ENCODE results near the gene SPINT3. TPM values are rescaled to one million over a fixed set of nuclear protein-coding genes. Genes with fewer than 3 reads are reported as not detected.

The SPINT3 gene
- total RNA-seq, 1 donor from 2014 or later: not detected

DNA sequence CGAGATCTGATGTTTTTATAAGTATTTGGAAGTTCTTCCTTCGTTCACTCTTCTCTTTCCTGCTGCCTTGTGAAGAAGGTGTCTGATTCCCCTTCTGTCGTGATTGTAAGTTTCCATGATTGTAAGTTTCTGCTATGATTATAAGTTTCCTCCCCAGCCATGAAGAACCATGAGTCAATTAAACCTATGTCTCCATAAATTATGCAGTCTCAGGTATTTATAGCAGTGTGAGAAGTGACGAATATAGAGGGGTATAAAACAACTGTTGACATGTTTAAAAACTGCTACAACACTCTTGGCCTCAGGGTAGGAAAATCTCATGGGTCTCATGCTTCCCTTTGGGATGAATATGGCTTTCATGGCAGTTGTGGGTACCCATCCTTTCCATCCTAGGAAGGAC lies 51.7 kb downstream of the SPINT3 start:
- H3K36me3 Mint-ChIP-seq (ENCODE audit: low read depth, unreplicated experiment): no peaks in the 10 kb centered on the region
- no peak overlapping the region for H3K27ac Mint-ChIP-seq (ENCODE audit: unreplicated experiment)
- TF ChIP-seq, protein P1, sequence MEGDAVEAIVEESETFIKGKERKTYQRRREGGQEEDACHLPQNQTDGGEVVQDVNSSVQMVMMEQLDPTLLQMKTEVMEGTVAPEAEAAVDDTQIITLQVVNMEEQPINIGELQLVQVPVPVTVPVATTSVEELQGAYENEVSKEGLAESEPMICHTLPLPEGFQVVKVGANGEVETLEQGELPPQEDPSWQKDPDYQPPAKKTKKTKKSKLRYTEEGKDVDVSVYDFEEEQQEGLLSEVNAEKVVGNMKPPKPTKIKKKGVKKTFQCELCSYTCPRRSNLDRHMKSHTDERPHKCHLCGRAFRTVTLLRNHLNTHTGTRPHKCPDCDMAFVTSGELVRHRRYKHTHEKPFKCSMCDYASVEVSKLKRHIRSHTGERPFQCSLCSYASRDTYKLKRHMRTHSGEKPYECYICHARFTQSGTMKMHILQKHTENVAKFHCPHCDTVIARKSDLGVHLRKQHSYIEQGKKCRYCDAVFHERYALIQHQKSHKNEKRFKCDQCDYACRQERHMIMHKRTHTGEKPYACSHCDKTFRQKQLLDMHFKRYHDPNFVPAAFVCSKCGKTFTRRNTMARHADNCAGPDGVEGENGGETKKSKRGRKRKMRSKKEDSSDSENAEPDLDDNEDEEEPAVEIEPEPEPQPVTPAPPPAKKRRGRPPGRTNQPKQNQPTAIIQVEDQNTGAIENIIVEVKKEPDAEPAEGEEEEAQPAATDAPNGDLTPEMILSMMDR (IDR thresholded peaks at IDR 0.05; ENCODE audit: unreplicated experiment): no peak
- H3K9me3 Mint-ChIP-seq (ENCODE audit: unreplicated experiment): no peaks in the 10 kb centered on the region
- H3K27me3 Mint-ChIP-seq (ENCODE audit: unreplicated experiment): peaks cover 4% of the 10 kb centered on the region
- DNase-seq (ENCODE audit: low spot score): no peak
- H3K4me3 Mint-ChIP-seq (ENCODE audit: unreplicated experiment): no peak overlapping the region
- no peaks in the 10 kb centered on the region for H3K4me1 Mint-ChIP-seq (ENCODE audit: unreplicated experiment)

GRCh38 chr20:45462711-45463509 lies 52.5 kb downstream of the SPINT3 start:
- no peak for DNase-seq (ENCODE audit: low spot score)

More at GRCh38 chr20:45462711-45463509, 52.5 kb downstream of the SPINT3 start:
- H3K4me1 Mint-ChIP-seq (ENCODE audit: unreplicated experiment): no peaks in the 10 kb centered on the region
- no peaks in the 10 kb centered on the region for H3K27me3 Mint-ChIP-seq (ENCODE audit: unreplicated experiment)
- H3K36me3 Mint-ChIP-seq (ENCODE audit: low read depth, unreplicated experiment): no peaks in the 10 kb centered on the region
- H3K4me3 Mint-ChIP-seq (ENCODE audit: unreplicated experiment): no peak overlapping the region
- no peak overlapping the region for H3K27ac Mint-ChIP-seq (ENCODE audit: unreplicated experiment)
- TF ChIP-seq, protein P1 (IDR thresholded peaks at IDR 0.05; ENCODE audit: unreplicated experiment): no peak
- H3K9me3 Mint-ChIP-seq (ENCODE audit: unreplicated experiment): no peaks in the 10 kb centered on the region

Other genes with a start within 250 kb of the SPINT3 start
- gene RBPJL, start 208.8 kb downstream of the SPINT3 start, total RNA-seq (ENCODE audit: unreplicated experiment): not detected
- gene MATN4, start 207.3 kb downstream of the SPINT3 start, total RNA-seq (ENCODE audit: unreplicated experiment): not detected
- gene SDC4, start 167.2 kb downstream of the SPINT3 start, total RNA-seq (ENCODE audit: unreplicated experiment): 7.4 TPM
- 20.0 TPM for gene SYS1, start 152.5 kb downstream of the SPINT3 start, total RNA-seq (ENCODE audit: unreplicated experiment)
- gene TP53TG5, start 137.3 kb downstream of the SPINT3 start, total RNA-seq (ENCODE audit: unreplicated experiment): not detected
- 2.0 TPM for gene DBNDD2, start 107.3 kb downstream of the SPINT3 start, total RNA-seq (ENCODE audit: unreplicated experiment)
- 68.6 TPM for gene PIGT, start 99.5 kb downstream of the SPINT3 start, total RNA-seq (ENCODE audit: unreplicated experiment)
- gene WFDC2, start 45.9 kb downstream of the SPINT3 start, total RNA-seq (ENCODE audit: unreplicated experiment): 4.6 TPM
- gene WFDC6, start 23.9 kb upstream of the SPINT3 start, total RNA-seq (ENCODE audit: unreplicated experiment): not detected
- gene EPPIN, start 31.8 kb upstream of the SPINT3 start, total RNA-seq (ENCODE audit: unreplicated experiment): not detected
- not detected for gene WFDC8, start 63.7 kb upstream of the SPINT3 start, total RNA-seq (ENCODE audit: unreplicated experiment)
- gene WFDC10A, start 114.1 kb upstream of the SPINT3 start, total RNA-seq (ENCODE audit: unreplicated experiment): not detected
- gene WFDC9, start 115.7 kb upstream of the SPINT3 start, total RNA-seq (ENCODE audit: unreplicated experiment): not detected
- gene WFDC11, start 154.6 kb upstream of the SPINT3 start, total RNA-seq (ENCODE audit: unreplicated experiment): not detected
- gene WFDC13, start 186.4 kb upstream of the SPINT3 start, total RNA-seq (ENCODE audit: unreplicated experiment): not detected
- gene WFDC10B, start 189.4 kb upstream of the SPINT3 start, total RNA-seq (ENCODE audit: unreplicated experiment): not detected
- gene SPINT4, start 206.7 kb upstream of the SPINT3 start, total RNA-seq (ENCODE audit: unreplicated experiment): not detected